GM12872 (cell line): ENCODE data around the gene COQ7.

Experiments
- CTCF ChIP-seq: IDR thresholded peaks from 3 replicates; pipeline ENCODE4 v1.5.1; 2011; ENCODE audit warnings: low read depth, mild to moderate bottlenecking, low read length, moderate library complexity; ENCODE audit not compliant: insufficient read depth

The COQ7 gene

GRCh38 chr16:19105891-19106624 lies 38.6 kb downstream of the COQ7 start:
- no peak for TF ChIP-seq CTCF

- no peak for TF ChIP-seq CTCF
Measured at GRCh38 chr16:19106625-19107020, 39.2 kb downstream of the COQ7 start.

GRCh38 chr16:19108409-19109287 lies 41.2 kb downstream of the COQ7 start:
- no peak for TF ChIP-seq CTCF

GRCh38 chr16:19109288-19109664 lies 41.9 kb downstream of the COQ7 start:
- TF ChIP-seq CTCF, result no peak

GRCh38 chr16:19110537-19111360 lies 43.3 kb downstream of the COQ7 start:
- no peak for TF ChIP-seq CTCF

- no peak for TF ChIP-seq CTCF
Measured at GRCh38 chr16:19112099-19112407, 44.6 kb downstream of the COQ7 start.
